Vagina (tissue), 2 donors: ENCODE results near the gene TMEM219. TPM values are rescaled to one million over a fixed set of nuclear protein-coding genes. Genes with fewer than 3 reads are reported as not detected.

Source experiments
- DNase-seq, 2 donors: peaks; one replicate each; pipeline ENCODE4 v3.0.0-alpha.2; 2017; ENCODE audit errors: extremely low spot score in 2 of 2
- H3K27ac ChIP-seq: fragments of 200-600 bp; sonication (generic); one replicate; pipeline ENCODE4 v1.5.1; 2019
- H3K27me3 ChIP-seq: fragments of 200-600 bp; sonication (generic); one replicate; pipeline ENCODE4 v1.5.1; 2019
- H3K36me3 ChIP-seq, 2 donors: fragments of 200-600 bp; sonication (generic); one replicate each; pipeline ENCODE4 v1.5.1; 2017 to 2019
- H3K4me1 ChIP-seq: fragments of 200-600 bp; sonication (generic); one replicate; pipeline ENCODE4 v1.5.1; 2019
- H3K4me3 ChIP-seq, 2 donors: fragments of 200-600 bp; sonication (generic); 1 replicate in 1 of 2; 2 replicates in 1 of 2; pipeline ENCODE4 v1.5.1; 2016 to 2019
- H3K9me3 ChIP-seq: fragments of 200-600 bp; sonication (generic); one replicate; pipeline ENCODE4 v1.5.1; 2019
- POLR2A ChIP-seq, 2 donors: fragments of 450-650 bp; IDR thresholded peaks; one replicate each; pipeline ENCODE4 v1.6.1; 2017; ENCODE audit warnings: antibody characterized with exemption in 2 of 2, mild to moderate bottlenecking in 2 of 2, moderate library complexity in 2 of 2
- POLR2AphosphoS5 ChIP-seq, 2 donors: sonication (generic); formaldehyde crosslinking; IDR thresholded peaks; one replicate each; pipeline ENCODE4 v1.9.0; 2017; ENCODE audit warnings: antibody characterized with exemption in 2 of 2, mild to moderate bottlenecking in 2 of 2, low read depth in 1 of 2; ENCODE audit not compliant: insufficient read depth in 1 of 2
- intact Hi-C: fragments of 100-400 bp; cut with DNase I; formaldehyde crosslinking; loops from one replicate; pipeline ENCODE4 v1.15.1; 2023
- total RNA-seq: library from RNA; depleted of rRNA; stranded (reverse); fragments of >200 nt; gene quantifications from one replicate; pipeline ENCODE4 v1.2.3, GENCODE V29; 2016
- TF ChIP-seq, protein P1 (sequence below), 3 experiments: fragments of 450-650 bp in 2 of 3; fragments of 200-600 bp in 1 of 3; sonication (generic) in 1 of 3; IDR thresholded peaks; one replicate each; pipeline ENCODE4 v1.5.1; 2017 to 2019; ENCODE audit warnings: antibody characterized with exemption in 3 of 3, mild to moderate bottlenecking in 2 of 3, moderate library complexity in 2 of 3

The TMEM219 gene
- total RNA-seq, 1 donor from 2014 or later = 85.7 TPM

GRCh38 chr16:30002614-30003346, 40.9 kb downstream of the TMEM219 start:
- Histone ChIP-seq H3K4me3 (no peak overlapping the region), H3K9me3 (no peaks in the 10 kb centered on the region), H3K4me1 (no peaks in the 10 kb centered on the region), H3K27me3 (no peaks in the 10 kb centered on the region), H3K27ac (no peak overlapping the region), H3K36me3 (peaks cover 0 to 16% of the 10 kb centered on the region in 2 donors)
- intact Hi-C loops = loop anchor here (10.0 kb wide), 1 partner anchor 78 kb away; the partner anchor contains the start of gene KCTD13
- TF ChIP-seq POLR2A (IDR thresholded peaks at IDR 0.05) (no peak), POLR2AphosphoS5 (IDR thresholded peaks at IDR 0.05; ENCODE audit: insufficient read depth in 1 of 2, low read depth in 1 of 2) (no peak)
- TF ChIP-seq, protein P1, sequence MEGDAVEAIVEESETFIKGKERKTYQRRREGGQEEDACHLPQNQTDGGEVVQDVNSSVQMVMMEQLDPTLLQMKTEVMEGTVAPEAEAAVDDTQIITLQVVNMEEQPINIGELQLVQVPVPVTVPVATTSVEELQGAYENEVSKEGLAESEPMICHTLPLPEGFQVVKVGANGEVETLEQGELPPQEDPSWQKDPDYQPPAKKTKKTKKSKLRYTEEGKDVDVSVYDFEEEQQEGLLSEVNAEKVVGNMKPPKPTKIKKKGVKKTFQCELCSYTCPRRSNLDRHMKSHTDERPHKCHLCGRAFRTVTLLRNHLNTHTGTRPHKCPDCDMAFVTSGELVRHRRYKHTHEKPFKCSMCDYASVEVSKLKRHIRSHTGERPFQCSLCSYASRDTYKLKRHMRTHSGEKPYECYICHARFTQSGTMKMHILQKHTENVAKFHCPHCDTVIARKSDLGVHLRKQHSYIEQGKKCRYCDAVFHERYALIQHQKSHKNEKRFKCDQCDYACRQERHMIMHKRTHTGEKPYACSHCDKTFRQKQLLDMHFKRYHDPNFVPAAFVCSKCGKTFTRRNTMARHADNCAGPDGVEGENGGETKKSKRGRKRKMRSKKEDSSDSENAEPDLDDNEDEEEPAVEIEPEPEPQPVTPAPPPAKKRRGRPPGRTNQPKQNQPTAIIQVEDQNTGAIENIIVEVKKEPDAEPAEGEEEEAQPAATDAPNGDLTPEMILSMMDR (IDR thresholded peaks at IDR 0.05) = no peak
- no peak for DNase-seq

GRCh38 chr16:30003670-30004423, 42.0 kb downstream of the TMEM219 start:
- intact Hi-C loops = loop anchor here (10.0 kb wide), 1 partner anchor 79 kb away; the partner anchor contains the start of gene KCTD13
- H3K4me1 ChIP-seq = no peaks in the 10 kb centered on the region
- no peak for DNase-seq
- H3K27ac ChIP-seq = no peak overlapping the region
- TF ChIP-seq POLR2AphosphoS5 (IDR thresholded peaks at IDR 0.05; ENCODE audit: insufficient read depth in 1 of 2, low read depth in 1 of 2) (no peak), POLR2A (IDR thresholded peaks at IDR 0.05) (no peak)
- TF ChIP-seq, protein P1 (IDR thresholded peaks at IDR 0.05) = no peak
- no peaks in the 10 kb centered on the region for H3K27me3 ChIP-seq
- no peak overlapping the region for H3K4me3 ChIP-seq
- no peaks in the 10 kb centered on the region for H3K9me3 ChIP-seq
- H3K36me3 ChIP-seq = peaks cover 0 to 15% of the 10 kb centered on the region in 2 donors

DNA sequence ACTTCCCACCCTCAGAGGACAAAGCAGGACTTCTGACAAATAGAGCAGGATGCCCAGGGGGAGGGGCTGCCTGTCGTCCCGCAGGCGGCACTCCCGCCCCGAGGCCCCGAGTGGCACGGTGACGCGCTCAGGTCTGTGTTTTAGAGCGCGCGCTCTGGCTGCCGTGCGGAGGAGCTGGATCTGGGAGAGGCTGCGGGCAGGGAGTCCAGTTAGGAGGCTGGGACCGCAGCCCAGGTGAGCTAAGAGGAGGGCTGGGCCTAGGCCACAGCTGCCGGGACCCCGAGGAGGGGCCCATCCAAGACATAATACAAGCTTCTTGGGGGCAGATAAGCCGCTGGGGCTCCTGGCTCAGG, 42.5 kb downstream of the TMEM219 start:
- TF ChIP-seq, protein P1 (IDR thresholded peaks at IDR 0.05) = no peak
- no peak for DNase-seq
- peaks cover 4% of the 10 kb centered on the region for H3K27me3 ChIP-seq
- H3K27ac ChIP-seq = no peak overlapping the region
- intact Hi-C loops = loop anchor here (10.0 kb wide), 1 partner anchor 80 kb away; the partner anchor contains the start of gene KCTD13
- no peaks in the 10 kb centered on the region for H3K9me3 ChIP-seq
- peaks cover 0 to 15% of the 10 kb centered on the region in 2 donors for H3K36me3 ChIP-seq
- H3K4me1 ChIP-seq = no peaks in the 10 kb centered on the region
- no peak overlapping the region for H3K4me3 ChIP-seq

- Histone ChIP-seq H3K36me3 (peaks cover 0 to 15% of the 10 kb centered on the region in 2 donors), H3K27me3 (peaks cover 4% of the 10 kb centered on the region), H3K27ac (no peak overlapping the region), H3K4me1 (no peaks in the 10 kb centered on the region), H3K9me3 (no peaks in the 10 kb centered on the region), H3K4me3 (no peak overlapping the region)
- intact Hi-C loops = loop anchor here (10.0 kb wide), 1 partner anchor 80 kb away; the partner anchor contains the start of gene KCTD13
- TF ChIP-seq, protein P1 (IDR thresholded peaks at IDR 0.05) = no peak
- no peak for TF ChIP-seq POLR2AphosphoS5 (IDR thresholded peaks at IDR 0.05; ENCODE audit: insufficient read depth in 1 of 2, low read depth in 1 of 2)
- no peak for TF ChIP-seq POLR2A (IDR thresholded peaks at IDR 0.05)
- no peak for DNase-seq
These were observed 42.9 kb downstream of the TMEM219 start for GRCh38 chr16:30004811-30005242.
